RWPE1 (cell line): ENCODE results near the gene ADGRD1.

Experiments
- CTCF ChIA-PET: fragments of 350-600 bp; sonication (Branson Sonifier 250); formaldehyde crosslinking; extraction: SDS; loops from one replicate; lab custom pipeline; 2021; lab: Yijun Ruan, JAX
- POLR2A ChIA-PET: fragments of 400-600 bp; formaldehyde crosslinking; extraction: SDS; loops from one replicate; lab custom pipeline; 2020; ENCODE audit warnings: antibody characterized with exemption; ENCODE audit not compliant: low non-redundant PET; lab: Yijun Ruan, JAX
- DNase-seq: peaks from one replicate; pipeline ENCODE4 v3.0.0; 2012; ENCODE audit warnings: low spot score
- H3K27ac ChIP-seq: fragments of 450-650 bp; 2 replicates; pipeline ENCODE4 v1.5.1; 2017
- CTCF ChIP-seq: fragments of 450-650 bp; conservative IDR thresholded peaks from 2 replicates; pipeline ENCODE4 v1.5.1; 2017; ENCODE audit warnings: low read depth, mild to moderate bottlenecking

Gene ADGRD1

GRCh38 chr12:131137836-131138637 lies 184.3 kb downstream of the ADGRD1 start:
- H3K27ac ChIP-seq = no peak overlapping the region
- no peak for TF ChIP-seq CTCF
- ChIA-PET POLR2A (no interaction called here), CTCF (interaction anchor here (0.6 kb wide), 1 partner anchor 36 kb away, joined by 3 read pairs; no protein-coding TSS in a partner anchor)
- DNase-seq = no peak

GRCh38 chr12:131138638-131139362 lies 185.1 kb downstream of the ADGRD1 start:
- CTCF ChIA-PET = interaction anchor here (0.6 kb wide), 1 partner anchor 35 kb away, joined by 3 read pairs; no protein-coding TSS in a partner anchor
- TF ChIP-seq CTCF = no peak
- POLR2A ChIA-PET = no interaction called here
- DNase-seq = no peak
- no peak overlapping the region for H3K27ac ChIP-seq

- ChIA-PET CTCF (no interaction called here), POLR2A (no interaction called here)
- no peak for TF ChIP-seq CTCF
- no peak overlapping the region for H3K27ac ChIP-seq
- no peak for DNase-seq
These were observed 185.8 kb downstream of the ADGRD1 start for GRCh38 chr12:131139363-131140068.

GRCh38 chr12:131140069-131140435 lies 186.3 kb downstream of the ADGRD1 start:
- TF ChIP-seq CTCF = no peak
- ChIA-PET CTCF (no interaction called here), POLR2A (no interaction called here)

GRCh38 chr12:131140697-131141096 lies 187.0 kb downstream of the ADGRD1 start:
- CTCF ChIA-PET = no interaction called here

More at GRCh38 chr12:131140069-131140435, 186.3 kb downstream of the ADGRD1 start:
- DNase-seq = no peak
- no peak overlapping the region for H3K27ac ChIP-seq

More at GRCh38 chr12:131140697-131141096, 187.0 kb downstream of the ADGRD1 start:
- POLR2A ChIA-PET = no interaction called here
- no peak for TF ChIP-seq CTCF
- no peak overlapping the region for H3K27ac ChIP-seq
- no peak for DNase-seq
